ENCODE measurements around the gene ADGRA1. TPM values are rescaled to one million over a fixed set of nuclear protein-coding genes. Genes with fewer than 3 reads are reported as not detected.

The ADGRA1 gene
- total RNA-seq, 1 experiment from 2014 or later: not detected

GRCh38 chr10:133061296-133062038, 26.3 kb upstream of the ADGRA1 start:
- no peak overlapping the region for H2AFZ ChIP-seq (ENCODE audit: low read length)
- H3K27ac ChIP-seq (ENCODE audit: low read length): no peak overlapping the region
- CTCF ChIA-PET: no interaction called here
- H3K27me3 ChIP-seq (ENCODE audit: low read length): peaks cover 11% of the 10 kb centered on the region; the same call in 1 of the 2 replicates
- H3K4me1 ChIP-seq (ENCODE audit: insufficient read depth, low read length): no peaks in the 10 kb centered on the region
- no peaks in the 10 kb centered on the region for H3K9me2 ChIP-seq (replicated peaks; ENCODE audit: low read length)
- no peaks in the 10 kb centered on the region for H3K36me3 ChIP-seq (ENCODE audit: low read depth, low read length)
- intact Hi-C loops (cut with micrococcal nuclease): no loop called here
- no peaks in the 10 kb centered on the region for H3K9me3 ChIP-seq (ENCODE audit: low read length)
- no peak overlapping the region for H3K4me3 ChIP-seq (ENCODE audit: low read length)
- BruUV-seq (replicated peaks): no TSS peak
- DNase-seq: no peak
- no peaks in the 10 kb centered on the region for H3F3A ChIP-seq (ENCODE audit: low read length, unreplicated experiment)
- H3K4me2 ChIP-seq (ENCODE audit: low read length): no peak overlapping the region
- no peak overlapping the region for H3K9ac ChIP-seq (ENCODE audit: low read length)
- ATAC-seq: no peak
- H3K79me2 ChIP-seq (ENCODE audit: low read length): no peaks in the 10 kb centered on the region
- POLR2A ChIA-PET (ENCODE audit: unreplicated experiment): no interaction called here
- no peaks in the 10 kb centered on the region for H4K20me1 ChIP-seq (ENCODE audit: low read length)
- TF ChIP-seq EZH2phosphoT487 (IDR thresholded peaks at IDR 0.05; ENCODE audit: borderline replicate concordance, low read length): no peak
- TF ChIP-seq EZH2 (IDR thresholded peaks at IDR 0.05; ENCODE audit: low read length, unreplicated experiment): no peak
- TF ChIP-seq, protein P1, sequence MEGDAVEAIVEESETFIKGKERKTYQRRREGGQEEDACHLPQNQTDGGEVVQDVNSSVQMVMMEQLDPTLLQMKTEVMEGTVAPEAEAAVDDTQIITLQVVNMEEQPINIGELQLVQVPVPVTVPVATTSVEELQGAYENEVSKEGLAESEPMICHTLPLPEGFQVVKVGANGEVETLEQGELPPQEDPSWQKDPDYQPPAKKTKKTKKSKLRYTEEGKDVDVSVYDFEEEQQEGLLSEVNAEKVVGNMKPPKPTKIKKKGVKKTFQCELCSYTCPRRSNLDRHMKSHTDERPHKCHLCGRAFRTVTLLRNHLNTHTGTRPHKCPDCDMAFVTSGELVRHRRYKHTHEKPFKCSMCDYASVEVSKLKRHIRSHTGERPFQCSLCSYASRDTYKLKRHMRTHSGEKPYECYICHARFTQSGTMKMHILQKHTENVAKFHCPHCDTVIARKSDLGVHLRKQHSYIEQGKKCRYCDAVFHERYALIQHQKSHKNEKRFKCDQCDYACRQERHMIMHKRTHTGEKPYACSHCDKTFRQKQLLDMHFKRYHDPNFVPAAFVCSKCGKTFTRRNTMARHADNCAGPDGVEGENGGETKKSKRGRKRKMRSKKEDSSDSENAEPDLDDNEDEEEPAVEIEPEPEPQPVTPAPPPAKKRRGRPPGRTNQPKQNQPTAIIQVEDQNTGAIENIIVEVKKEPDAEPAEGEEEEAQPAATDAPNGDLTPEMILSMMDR (conservative IDR thresholded peaks at IDR 0.05; ENCODE audit: low read depth, low read length): no peak

- no peak for ATAC-seq
- no peaks in the 10 kb centered on the region for H3F3A ChIP-seq (ENCODE audit: low read length, unreplicated experiment)
- H2AFZ ChIP-seq (ENCODE audit: low read length): no peak overlapping the region
- peaks cover 11% of the 10 kb centered on the region; the same call in 1 of the 2 replicates for H3K27me3 ChIP-seq (ENCODE audit: low read length)
- H3K9ac ChIP-seq (ENCODE audit: low read length): no peak overlapping the region
- H3K9me3 ChIP-seq (ENCODE audit: low read length): no peaks in the 10 kb centered on the region
- no peaks in the 10 kb centered on the region for H3K36me3 ChIP-seq (ENCODE audit: low read depth, low read length)
- BruUV-seq (replicated peaks): no TSS peak
- no peak for TF ChIP-seq EZH2 (IDR thresholded peaks at IDR 0.05; ENCODE audit: low read length, unreplicated experiment)
- no peak for TF ChIP-seq EZH2phosphoT487 (IDR thresholded peaks at IDR 0.05; ENCODE audit: borderline replicate concordance, low read length)
- TF ChIP-seq, protein P1 (conservative IDR thresholded peaks at IDR 0.05; ENCODE audit: low read depth, low read length): no peak
- CTCF ChIA-PET: no interaction called here
- H3K27ac ChIP-seq (ENCODE audit: low read length): no peak overlapping the region
- no peak overlapping the region for H3K4me2 ChIP-seq (ENCODE audit: low read length)
- no peaks in the 10 kb centered on the region for H4K20me1 ChIP-seq (ENCODE audit: low read length)
- H3K4me3 ChIP-seq (ENCODE audit: low read length): no peak overlapping the region
- no peak for DNase-seq
- no peaks in the 10 kb centered on the region for H3K4me1 ChIP-seq (ENCODE audit: insufficient read depth, low read length)
- H3K79me2 ChIP-seq (ENCODE audit: low read length): no peaks in the 10 kb centered on the region
- H3K9me2 ChIP-seq (replicated peaks; ENCODE audit: low read length): no peaks in the 10 kb centered on the region
- POLR2A ChIA-PET (ENCODE audit: unreplicated experiment): no interaction called here
- intact Hi-C loops (cut with micrococcal nuclease): no loop called here
These were observed 25.6 kb upstream of the ADGRA1 start for GRCh38 chr10:133062085-133062484.

- Histone ChIP-seq H3K36me3 (ENCODE audit: low read depth, low read length) (no peaks in the 10 kb centered on the region), H3K9me2 (replicated peaks; ENCODE audit: low read length) (no peaks in the 10 kb centered on the region), H3K27ac (ENCODE audit: low read length) (no peak overlapping the region), H3K4me3 (ENCODE audit: low read length) (no peak overlapping the region), H3K4me1 (ENCODE audit: insufficient read depth, low read length) (no peaks in the 10 kb centered on the region), H3K9ac (ENCODE audit: low read length) (no peak overlapping the region), H2AFZ (ENCODE audit: low read length) (no peak overlapping the region), H4K20me1 (ENCODE audit: low read length) (no peaks in the 10 kb centered on the region), H3F3A (ENCODE audit: low read length, unreplicated experiment) (no peaks in the 10 kb centered on the region), H3K9me3 (ENCODE audit: low read length) (no peaks in the 10 kb centered on the region), H3K79me2 (ENCODE audit: low read length) (no peaks in the 10 kb centered on the region), H3K27me3 (ENCODE audit: low read length) (peaks cover 11% of the 10 kb centered on the region; the same call in 1 of the 2 replicates), H3K4me2 (ENCODE audit: low read length) (no peak overlapping the region)
- no peak for DNase-seq
- BruUV-seq (replicated peaks): no TSS peak
- ATAC-seq: no peak
- CTCF ChIA-PET: no interaction called here
- TF ChIP-seq EZH2phosphoT487 (IDR thresholded peaks at IDR 0.05; ENCODE audit: borderline replicate concordance, low read length) (no peak), EZH2 (IDR thresholded peaks at IDR 0.05; ENCODE audit: low read length, unreplicated experiment) (no peak)
- TF ChIP-seq, protein P1 (conservative IDR thresholded peaks at IDR 0.05; ENCODE audit: low read depth, low read length): no peak
- intact Hi-C loops (cut with micrococcal nuclease): no loop called here
- POLR2A ChIA-PET (ENCODE audit: unreplicated experiment): no interaction called here
These were observed 25.1 kb upstream of the ADGRA1 start for GRCh38 chr10:133062635-133063034.

Data from PC-3 (cell line).